Measurements from ENCODE around the gene POFUT1.
A peak's percentile ranks its signal among the peaks of the same experiment; 100 is the strongest.
"Not testable (repeated sequence)": the region's sequence is repeated elsewhere in the genome, so short reads cannot be mapped to it uniquely, and the experiment has no call there.

POFUT1 gene

DNA sequence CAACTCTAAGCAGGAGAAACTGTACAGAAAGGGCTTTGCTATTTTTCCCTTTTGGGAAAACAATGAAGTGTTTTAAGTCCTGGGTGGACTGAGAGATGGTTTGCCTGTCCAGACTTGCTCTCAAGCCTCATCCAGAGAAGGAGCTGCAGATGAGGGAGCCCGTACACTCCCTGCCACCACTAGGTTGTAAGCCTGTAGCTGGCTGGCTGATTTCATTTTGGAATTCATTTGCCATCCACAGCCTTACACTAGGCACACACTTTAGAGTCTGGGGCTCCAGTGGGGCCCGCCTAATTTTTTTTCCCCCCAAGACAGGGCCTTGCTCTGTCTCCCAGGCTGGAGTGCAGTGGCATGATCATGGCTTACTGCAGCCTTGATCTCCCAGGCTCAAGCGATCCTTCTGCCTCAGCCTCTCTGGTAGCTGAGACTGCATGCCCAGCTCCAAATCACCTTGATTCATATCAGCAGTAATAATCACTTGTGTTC lies 28.4 kb downstream of the POFUT1 start:
- no peak for DNase-seq

GRCh38 chr20:32236819-32237218 lies 29.1 kb downstream of the POFUT1 start:
- DNase-seq, result no peak

GRCh38 chr20:32237419-32237818 lies 29.7 kb downstream of the POFUT1 start:
- no peak for DNase-seq

DNA sequence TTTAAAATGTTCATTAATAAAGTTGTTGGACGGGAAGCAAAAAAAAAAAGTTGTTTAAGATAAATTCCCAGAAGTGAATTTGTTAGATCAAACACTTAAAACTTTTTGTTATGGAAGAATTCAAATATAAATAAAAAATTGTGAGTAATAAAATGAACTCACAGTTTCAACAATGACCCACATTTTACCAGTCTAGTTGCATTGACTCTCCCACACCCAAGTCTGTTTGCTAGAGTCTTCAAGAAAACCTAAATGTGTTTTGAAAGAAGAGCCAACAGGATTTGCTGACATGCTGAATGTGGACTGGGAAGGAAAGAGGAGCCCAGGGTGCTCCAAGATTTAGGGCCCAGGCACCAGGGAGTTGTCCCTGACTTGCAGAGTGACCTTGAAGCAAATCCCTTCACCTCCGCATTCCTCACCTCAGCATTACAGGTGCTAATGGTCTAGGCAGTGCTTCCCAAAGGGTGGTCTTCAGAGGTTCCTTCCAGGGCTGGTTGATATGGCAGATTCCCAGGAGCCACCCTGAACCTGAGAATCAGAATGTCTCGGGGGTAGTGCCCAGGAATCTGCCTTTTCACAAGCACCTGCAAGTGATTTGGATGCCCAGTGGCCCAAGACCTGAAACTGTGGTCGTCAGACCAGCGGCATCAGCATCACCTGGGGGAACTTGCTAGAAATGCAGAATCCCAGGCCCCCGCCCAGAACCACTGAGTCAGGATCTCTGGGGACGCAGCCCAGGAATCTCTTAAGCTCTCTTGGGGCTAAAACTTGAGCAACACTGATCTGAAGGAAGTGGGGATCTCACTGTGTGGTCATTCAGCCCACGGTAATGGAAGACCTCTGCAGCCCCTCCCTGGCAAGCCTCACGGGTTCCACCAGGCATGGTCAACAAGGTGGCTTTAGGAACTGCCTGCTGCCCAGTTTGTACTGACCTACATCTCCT lies 31.1 kb downstream of the POFUT1 start:
- no peak for DNase-seq

GRCh38 chr20:32240205-32240604 lies 32.5 kb downstream of the POFUT1 start:
- DNase-seq, result no peak

DNA sequence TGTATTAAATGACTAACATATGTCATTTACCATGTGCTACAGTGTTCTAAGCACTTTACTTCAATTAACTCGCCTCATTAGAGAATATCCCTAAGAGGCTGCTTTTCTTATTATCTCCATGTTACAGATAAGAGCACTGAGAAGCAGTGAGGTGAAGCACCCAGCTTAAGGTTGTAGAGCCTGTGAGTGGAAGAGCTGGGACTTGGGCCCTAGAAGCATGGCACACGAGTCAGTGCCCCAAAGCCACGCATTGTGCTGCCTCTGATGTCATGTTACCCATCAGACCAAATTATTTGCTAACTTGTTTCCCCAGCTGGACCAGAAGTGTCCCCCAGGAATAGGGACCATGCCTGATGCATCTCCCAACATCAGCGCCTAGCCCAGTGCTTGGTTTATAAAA lies 34.1 kb downstream of the POFUT1 start:
- DNase-seq, result no peak

GRCh38 chr20:32244150-32244823 lies 36.6 kb downstream of the POFUT1 start:
- no peak for DNase-seq

DNA sequence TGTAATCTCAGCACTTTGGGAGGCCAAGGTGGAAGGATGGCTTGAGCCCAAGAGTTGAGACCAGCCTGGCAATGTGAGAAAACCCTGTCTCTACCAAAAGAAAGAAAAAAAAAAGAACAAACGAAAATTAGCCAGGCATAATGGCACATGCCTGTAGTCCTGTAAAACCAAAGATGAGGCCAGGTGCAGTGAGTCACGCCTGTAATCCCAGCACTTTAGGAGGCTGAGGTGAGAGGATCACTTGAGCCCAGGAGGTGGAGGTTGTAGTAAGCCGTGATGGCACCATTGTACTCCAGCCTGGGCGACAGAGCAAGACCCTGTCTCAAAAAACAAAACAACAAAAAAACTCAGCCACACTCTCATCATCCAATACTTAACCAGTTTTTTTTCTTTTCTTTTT lies 37.3 kb downstream of the POFUT1 start:
- DNase-seq, result no peak

- DNase-seq, result not testable (repeated sequence)
Observed at GRCh38 chr20:32246208-32246607, 38.5 kb downstream of the POFUT1 start.

GRCh38 chr20:32248043-32248442 lies 40.4 kb downstream of the POFUT1 start:
- no peak for DNase-seq

GRCh38 chr20:32249030-32249738 lies 41.5 kb downstream of the POFUT1 start:
- no peak for DNase-seq

DNA sequence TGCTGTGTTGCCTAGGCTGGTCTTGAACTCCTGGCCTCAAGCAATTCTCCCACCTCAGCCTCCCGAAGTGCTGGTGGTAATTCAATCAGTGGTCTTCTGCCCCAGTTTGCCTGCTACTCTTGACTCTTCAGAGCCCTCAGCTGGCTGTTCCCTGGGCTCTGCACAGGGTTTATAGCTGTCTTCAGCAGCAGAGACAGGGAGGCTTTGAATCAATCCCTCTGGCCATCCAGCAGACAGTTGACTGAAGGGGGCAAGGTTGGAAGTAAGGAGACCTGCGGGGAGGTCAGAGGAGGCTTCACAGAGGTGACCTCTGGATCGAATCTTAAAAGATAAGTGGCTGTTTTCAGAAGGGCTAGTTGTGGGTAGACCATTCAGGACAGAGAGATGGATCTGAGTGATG lies 43.8 kb downstream of the POFUT1 start:
- no peak for DNase-seq

DNA sequence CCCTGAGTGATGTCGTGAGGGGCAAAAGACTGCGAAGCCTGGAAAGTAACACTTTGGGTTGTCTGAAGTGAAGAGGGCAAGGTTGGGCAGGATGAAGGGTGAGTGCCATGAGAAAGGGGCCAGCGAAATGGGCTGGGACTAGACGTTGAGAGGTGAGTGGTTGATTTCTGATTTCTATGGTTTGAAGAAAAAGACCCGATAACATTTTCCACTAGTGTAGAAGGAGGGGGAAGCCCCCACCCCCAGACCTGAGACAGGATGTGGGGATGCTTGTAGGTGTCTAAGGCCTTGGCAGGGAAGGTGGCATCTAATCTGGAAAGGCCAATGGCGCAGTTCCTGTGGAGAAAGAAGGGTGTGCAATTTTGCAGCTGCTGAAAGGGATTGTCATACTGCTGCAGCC lies 44.5 kb downstream of the POFUT1 start:
- DNase-seq, result no peak

- DNase-seq, result not testable (repeated sequence)
Observed at GRCh38 chr20:32260973-32261372, 53.3 kb downstream of the POFUT1 start.

GRCh38 chr20:32261644-32262043 lies 54.0 kb downstream of the POFUT1 start:
- no peak for DNase-seq

- no peak for DNase-seq
Observed at GRCh38 chr20:32263398-32263954, 55.8 kb downstream of the POFUT1 start.

DNA sequence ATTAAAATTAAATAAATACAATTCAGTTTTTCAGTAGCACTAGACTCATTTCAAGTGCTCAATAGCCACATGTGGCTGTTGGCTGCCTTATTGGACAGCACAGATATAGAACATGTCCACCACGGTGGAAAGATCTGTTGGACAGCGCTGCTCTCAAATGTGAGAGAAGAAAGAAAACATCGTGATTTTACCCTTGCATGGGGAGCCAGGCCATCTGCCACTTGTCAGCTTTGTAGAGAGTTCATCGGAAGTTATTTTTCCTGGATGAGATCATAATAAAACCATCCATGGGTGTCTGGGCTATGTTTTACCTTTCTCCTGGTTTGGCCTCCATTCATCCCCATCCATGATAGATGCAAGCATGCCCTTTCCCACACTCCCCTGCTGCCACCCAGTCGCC lies 63.9 kb downstream of the POFUT1 start:
- DNase-seq, result no peak

DNA sequence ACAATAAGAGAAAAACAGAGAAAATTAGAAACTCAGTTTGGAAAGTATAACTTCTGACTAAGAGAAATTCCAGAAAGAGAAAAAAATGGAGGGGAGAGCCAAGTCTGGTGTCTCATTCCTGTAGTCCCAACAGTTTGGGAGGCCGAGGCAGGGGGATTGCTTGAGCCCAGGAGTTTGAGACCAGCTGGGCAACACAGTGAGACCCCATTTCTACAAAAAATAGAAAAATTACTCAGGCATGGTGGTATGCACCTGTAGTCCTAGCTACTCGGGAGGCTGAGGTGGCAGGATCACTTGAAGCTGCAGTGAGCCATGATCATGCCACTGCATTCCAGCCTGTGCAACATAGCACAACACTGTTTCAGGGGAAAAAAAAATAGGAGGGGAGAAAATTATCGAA lies 66.7 kb downstream of the POFUT1 start:
- no peak for DNase-seq

DNA sequence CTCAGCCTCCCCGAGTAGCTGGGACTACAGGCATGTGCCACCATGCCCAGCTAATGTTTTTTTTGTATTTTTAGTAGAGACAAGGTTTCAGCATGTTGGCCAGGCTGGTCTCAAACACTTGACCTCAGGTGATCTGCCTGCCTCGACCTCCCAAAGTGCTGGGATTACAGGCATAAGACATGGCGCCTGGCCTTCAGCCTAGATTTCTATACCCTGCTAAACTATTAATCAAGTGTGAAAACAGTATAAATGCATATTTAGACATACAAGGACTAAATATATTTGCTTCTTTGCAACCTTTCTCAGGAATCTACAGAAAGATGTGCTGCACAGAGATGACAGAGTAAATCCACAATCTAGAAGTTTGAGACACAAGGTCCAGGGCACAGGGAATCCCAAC lies 67.5 kb downstream of the POFUT1 start:
- not testable (repeated sequence) for DNase-seq

GRCh38 chr20:32277361-32278198 lies 69.9 kb downstream of the POFUT1 start, which contains the start of gene KIF3B:
KIF3B (plus strand) TSS chr20:32277651; CDS start chr20:32309778, 32,127 bp downstream.
- peak; percentile 83 for DNase-seq

GRCh38 chr20:32278199-32278643 lies 70.5 kb downstream of the POFUT1 start:
- no peak for DNase-seq

DNA sequence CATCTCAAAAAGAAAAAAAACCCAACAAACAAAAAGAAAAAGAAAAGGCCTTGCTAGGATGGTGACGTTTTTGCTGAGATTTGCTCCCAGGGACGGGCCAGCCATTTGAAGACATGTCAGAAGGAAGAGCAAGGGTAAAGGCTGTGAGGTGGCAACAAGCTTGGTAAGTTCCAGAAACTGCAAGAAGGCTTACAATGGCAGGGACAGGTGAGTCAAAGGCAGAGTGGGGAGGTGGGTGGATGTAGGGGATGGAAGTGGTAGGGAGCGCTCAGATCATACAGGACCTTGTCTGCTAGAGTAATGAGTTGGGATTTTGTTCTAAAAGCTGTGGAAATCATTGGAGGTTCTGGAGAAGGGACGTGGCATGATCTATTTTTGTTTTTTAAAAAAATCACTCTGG lies 74.0 kb downstream of the POFUT1 start:
- no peak for DNase-seq
